CD8-positive, alpha-beta memory T cell (primary cell): Measurements from ENCODE around the gene SMOC1. TPM values are rescaled to one million over a fixed set of nuclear protein-coding genes. Genes with fewer than 3 reads are reported as not detected.

Experiments
- CTCF ChIA-PET: fragments of 350-600 bp; sonication (Branson Sonifier 250); formaldehyde crosslinking; loops from one replicate; lab custom pipeline; 2021; ENCODE audit warnings: antibody characterized with exemption; lab: Charles Lee
- POLR2A ChIA-PET: fragments of 350-600 bp; sonication (Branson Sonifier 250); formaldehyde crosslinking; loops from one replicate; lab custom pipeline; 2021; ENCODE audit warnings: antibody characterized with exemption; lab: Charles Lee
- DNase-seq, 5 donors: peaks; one replicate each; pipeline versions ENCODE4 v3.0.0 to v3.0.0-alpha.2; 2020 to 2022; ENCODE audit warnings: mixed read lengths in 1 of 5
- H3K27ac ChIP-seq: one replicate; pipeline ENCODE4 v1.7.0; 2013; ENCODE audit warnings: low read depth, mild to moderate bottlenecking, low read length, moderate library complexity
- H3K27me3 ChIP-seq: 2 replicates; pipeline ENCODE4 v1.7.0; 2013; ENCODE audit warnings: low read length, mild to moderate bottlenecking; ENCODE audit not compliant: insufficient read depth, poor library complexity, severe bottlenecking
- H3K36me3 ChIP-seq: 2 replicates; pipeline ENCODE4 v1.7.0; 2013; ENCODE audit warnings: mild to moderate bottlenecking, low read length, moderate library complexity; ENCODE audit not compliant: insufficient read depth
- H3K4me1 ChIP-seq: 2 replicates; pipeline ENCODE4 v1.7.0; 2013; ENCODE audit warnings: mild to moderate bottlenecking, low read length, moderate library complexity; ENCODE audit not compliant: insufficient read depth
- H3K4me3 ChIP-seq: 2 replicates; pipeline ENCODE4 v1.7.0; 2013; ENCODE audit warnings: mild to moderate bottlenecking, low read length
- H3K9me3 ChIP-seq: 2 replicates; pipeline ENCODE4 v1.7.0; 2013; ENCODE audit warnings: mild to moderate bottlenecking, low read length
- H3K27ac Mint-ChIP-seq, 8 donors: one replicate each; pipeline ENCODE4 v1.8.0; 2020 to 2021; ENCODE audit warnings: mixed read lengths in 8 of 8, mild to moderate bottlenecking in 6 of 8, inconsistent platforms in 3 of 8, moderate library complexity in 3 of 8
- H3K27me3 Mint-ChIP-seq, 2 donors: one replicate each; pipeline ENCODE4 v1.8.0; 2020 to 2021; ENCODE audit warnings: mixed read lengths in 2 of 2, mild to moderate bottlenecking in 1 of 2, moderate library complexity in 1 of 2
- H3K36me3 Mint-ChIP-seq, 3 donors: one replicate each; pipeline ENCODE4 v1.8.0; 2020 to 2021; ENCODE audit warnings: mixed read lengths in 3 of 3, inconsistent platforms in 1 of 3, mild to moderate bottlenecking in 1 of 3
- H3K4me1 Mint-ChIP-seq, 3 donors: one replicate each; pipeline ENCODE4 v1.8.0; 2020 to 2021; ENCODE audit warnings: mixed read lengths in 3 of 3, inconsistent platforms in 1 of 3, mild to moderate bottlenecking in 1 of 3
- H3K4me3 Mint-ChIP-seq, 7 donors: one replicate each; pipeline ENCODE4 v1.8.0; 2020 to 2021; ENCODE audit warnings: mixed read lengths in 7 of 7, mild to moderate bottlenecking in 6 of 7, moderate library complexity in 4 of 7, inconsistent platforms in 2 of 7
- H3K9me3 Mint-ChIP-seq, 5 donors: one replicate each; pipeline ENCODE4 v1.8.0; 2020 to 2022; ENCODE audit warnings: mixed read lengths in 5 of 5, mild to moderate bottlenecking in 3 of 5, moderate library complexity in 2 of 5, inconsistent platforms in 1 of 5
- polyA plus RNA-seq: library from polyadenylated mRNA; unstranded; fragments of 300-500 nt; fragmentation: Illumina TruSeq; gene quantifications from one replicate; pipeline ENCODE4 v1.2.3, GENCODE V29; 2021
- total RNA-seq, 2 experiments: library from RNA; stranded (reverse); gene quantifications; one replicate each; pipeline ENCODE4 v1.2.3, GENCODE V29; 2021

SMOC1 gene
- total and polyA plus RNA-seq, 3 experiments from 2014 or later, result not detected

DNA sequence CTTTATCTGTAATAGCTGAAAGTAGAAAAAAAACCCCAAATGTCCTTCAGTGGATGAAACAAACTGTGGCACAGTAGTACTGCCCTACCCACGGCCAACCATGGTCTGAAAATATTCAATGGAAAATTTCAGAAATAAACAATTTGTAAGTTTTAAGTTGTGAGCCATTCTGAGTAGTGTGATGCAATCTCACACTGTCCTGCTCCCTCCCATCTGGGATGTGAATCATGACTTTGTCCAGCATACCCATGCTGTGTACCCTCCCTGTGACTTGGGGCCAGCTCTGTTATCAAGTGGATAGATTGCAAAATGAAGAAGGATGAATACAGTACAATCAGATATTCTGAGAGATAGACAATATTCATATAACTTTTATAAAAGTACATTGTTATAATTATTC is 106.2 kb downstream of the SMOC1 start:
- H3K27ac Mint-ChIP-seq, result no peak overlapping the region
- H3K27me3 Mint-ChIP-seq, result peaks cover 5 to 42% of the 10 kb centered on the region in 2 donors
- Histone ChIP-seq H3K4me3 (no peak overlapping the region), H3K27me3 (no peaks in the 10 kb centered on the region), H3K4me1 (no peaks in the 10 kb centered on the region), H3K36me3 (no peaks in the 10 kb centered on the region), H3K27ac (no peak overlapping the region), H3K9me3 (no peaks in the 10 kb centered on the region)
- no peaks in the 10 kb centered on the region for H3K9me3 Mint-ChIP-seq
- CTCF ChIA-PET, result no interaction called here
- no peaks in the 10 kb centered on the region for H3K36me3 Mint-ChIP-seq
- POLR2A ChIA-PET, result no interaction called here
- no peak overlapping the region for H3K4me3 Mint-ChIP-seq
- H3K4me1 Mint-ChIP-seq, result no peaks in the 10 kb centered on the region
- DNase-seq, result no peak

DNA sequence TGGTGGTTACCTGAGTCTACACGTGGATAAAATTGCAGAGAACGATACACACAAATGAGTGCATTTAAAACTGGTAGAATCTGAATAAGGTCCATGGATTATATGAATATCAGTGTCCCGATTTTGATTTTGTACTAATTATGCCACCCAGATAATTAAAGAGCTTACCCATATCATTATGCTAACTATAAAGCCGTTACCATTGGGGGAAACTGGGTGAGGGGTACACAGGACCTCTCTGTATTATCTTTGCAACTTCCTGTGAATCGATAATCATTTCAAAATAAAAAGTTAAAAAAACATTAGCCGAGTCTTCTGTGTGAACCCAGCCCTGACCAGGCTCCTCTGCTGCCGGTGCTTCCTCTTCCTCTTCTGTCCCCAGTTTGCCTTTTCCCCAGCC is 107.1 kb downstream of the SMOC1 start:
- H3K4me1 ChIP-seq, result no peaks in the 10 kb centered on the region
- CTCF ChIA-PET, result no interaction called here

GRCh38 chr14:69987406-69988121 is 108.3 kb downstream of the SMOC1 start:
- H3K27me3 ChIP-seq, result no peaks in the 10 kb centered on the region
- H3K4me1 ChIP-seq, result no peaks in the 10 kb centered on the region
- H3K4me3 Mint-ChIP-seq, result no peak overlapping the region
- no peak overlapping the region for H3K27ac ChIP-seq
- ChIA-PET POLR2A (no interaction called here), CTCF (no interaction called here)
- no peaks in the 10 kb centered on the region for H3K4me1 Mint-ChIP-seq
- H3K27me3 Mint-ChIP-seq, result peaks cover 1 to 31% of the 10 kb centered on the region in 2 donors
- H3K4me3 ChIP-seq, result no peak overlapping the region
- no peaks in the 10 kb centered on the region for H3K36me3 ChIP-seq
- no peak overlapping the region for H3K27ac Mint-ChIP-seq
- no peaks in the 10 kb centered on the region for H3K9me3 ChIP-seq
- no peaks in the 10 kb centered on the region for H3K36me3 Mint-ChIP-seq
- no peaks in the 10 kb centered on the region for H3K9me3 Mint-ChIP-seq
- no peak for DNase-seq

More for the DNA sequence above, 107.1 kb downstream of the SMOC1 start:
- DNase-seq, result no peak
- POLR2A ChIA-PET, result no interaction called here
- no peaks in the 10 kb centered on the region for H3K4me1 Mint-ChIP-seq
- peaks cover 1 to 39% of the 10 kb centered on the region in 2 donors for H3K27me3 Mint-ChIP-seq
- Histone ChIP-seq H3K27me3 (no peaks in the 10 kb centered on the region), H3K27ac (no peak overlapping the region), H3K9me3 (no peaks in the 10 kb centered on the region), H3K4me3 (no peak overlapping the region), H3K36me3 (no peaks in the 10 kb centered on the region)
- H3K4me3 Mint-ChIP-seq, result no peak overlapping the region
- H3K27ac Mint-ChIP-seq, result no peak overlapping the region
- no peaks in the 10 kb centered on the region for H3K9me3 Mint-ChIP-seq
- no peaks in the 10 kb centered on the region for H3K36me3 Mint-ChIP-seq

DNA sequence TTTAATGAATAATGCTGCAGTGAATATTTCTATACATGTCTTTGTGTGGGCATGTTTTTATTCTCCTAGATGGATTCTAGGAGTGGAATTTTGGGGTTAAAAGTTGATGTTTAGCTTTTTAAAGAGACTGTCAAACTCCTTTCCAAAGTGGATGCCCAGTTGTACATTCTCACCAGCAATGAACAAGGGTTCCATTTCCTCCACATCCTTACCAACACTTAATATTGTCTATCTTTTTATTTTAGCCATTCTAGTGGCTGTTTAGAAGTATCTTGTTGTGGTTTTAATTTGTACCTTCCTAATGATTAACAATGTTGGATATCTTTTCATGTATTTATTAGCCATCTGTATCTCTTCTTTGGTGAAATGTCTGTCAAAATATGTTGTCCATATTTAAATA is 109.8 kb downstream of the SMOC1 start:
- CTCF ChIA-PET, result no interaction called here
- Mint-ChIP-seq H3K36me3 (no peaks in the 10 kb centered on the region), H3K9me3 (no peaks in the 10 kb centered on the region), H3K4me3 (no peak overlapping the region), H3K27ac (no peak overlapping the region), H3K4me1 (no peaks in the 10 kb centered on the region), H3K27me3 (peaks cover 4 to 25% of the 10 kb centered on the region in 2 donors)
- no peaks in the 10 kb centered on the region for H3K9me3 ChIP-seq
- no peak overlapping the region for H3K27ac ChIP-seq
- no peaks in the 10 kb centered on the region for H3K27me3 ChIP-seq
- DNase-seq, result no peak
- POLR2A ChIA-PET, result no interaction called here
- H3K36me3 ChIP-seq, result no peaks in the 10 kb centered on the region
- no peaks in the 10 kb centered on the region for H3K4me1 ChIP-seq
- H3K4me3 ChIP-seq, result no peak overlapping the region

GRCh38 chr14:69989622-69990021 is 110.4 kb downstream of the SMOC1 start:
- POLR2A ChIA-PET, result no interaction called here
- no peaks in the 10 kb centered on the region for H3K36me3 Mint-ChIP-seq
- CTCF ChIA-PET, result no interaction called here
- Histone ChIP-seq H3K36me3 (no peaks in the 10 kb centered on the region), H3K4me3 (no peak overlapping the region), H3K4me1 (no peaks in the 10 kb centered on the region), H3K27me3 (no peaks in the 10 kb centered on the region), H3K9me3 (no peaks in the 10 kb centered on the region), H3K27ac (no peak overlapping the region)
- peak overlapping the region in 1 of 8 donors; percentile 10 for H3K27ac Mint-ChIP-seq
- H3K27me3 Mint-ChIP-seq, result peaks cover 4 to 24% of the 10 kb centered on the region in 2 donors
- no peaks in the 10 kb centered on the region for H3K9me3 Mint-ChIP-seq
- H3K4me1 Mint-ChIP-seq, result no peaks in the 10 kb centered on the region
- H3K4me3 Mint-ChIP-seq, result no peak overlapping the region
- no peak for DNase-seq

DNA sequence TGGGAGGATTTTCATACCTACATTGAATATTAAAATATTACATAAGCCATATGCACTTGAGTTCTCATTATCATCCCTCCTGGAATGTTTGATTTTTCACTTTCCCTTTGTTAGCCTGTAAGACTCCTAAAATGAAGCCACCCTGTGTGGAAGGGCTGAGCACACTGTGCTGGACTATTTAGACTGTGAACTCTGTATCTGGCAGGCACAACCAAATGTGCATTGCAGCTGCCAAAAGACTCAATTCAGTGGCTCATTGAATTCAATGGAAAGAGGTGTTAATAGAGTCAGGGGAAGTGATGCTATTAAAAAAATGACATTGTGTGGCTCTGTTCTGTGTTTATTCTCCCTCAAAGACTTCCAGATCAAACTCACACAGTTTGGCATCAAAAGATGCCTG is 111.1 kb downstream of the SMOC1 start:
- Histone ChIP-seq H3K4me1 (no peaks in the 10 kb centered on the region), H3K4me3 (no peak overlapping the region), H3K27ac (no peak overlapping the region), H3K27me3 (no peaks in the 10 kb centered on the region), H3K36me3 (no peaks in the 10 kb centered on the region), H3K9me3 (no peaks in the 10 kb centered on the region)
- DNase-seq, result no peak
- Mint-ChIP-seq H3K27me3 (peaks cover 4 to 26% of the 10 kb centered on the region in 2 donors), H3K4me3 (no peak overlapping the region), H3K4me1 (no peaks in the 10 kb centered on the region), H3K27ac (no peak overlapping the region), H3K9me3 (no peaks in the 10 kb centered on the region), H3K36me3 (no peaks in the 10 kb centered on the region)
- ChIA-PET CTCF (no interaction called here), POLR2A (no interaction called here)

GRCh38 chr14:69991422-69991821 is 112.2 kb downstream of the SMOC1 start:
- H3K9me3 Mint-ChIP-seq, result no peaks in the 10 kb centered on the region
- Histone ChIP-seq H3K4me1 (no peaks in the 10 kb centered on the region), H3K36me3 (no peaks in the 10 kb centered on the region), H3K4me3 (no peak overlapping the region), H3K9me3 (no peaks in the 10 kb centered on the region), H3K27ac (no peak overlapping the region), H3K27me3 (no peaks in the 10 kb centered on the region)
- DNase-seq, result no peak
- H3K4me1 Mint-ChIP-seq, result no peaks in the 10 kb centered on the region
- ChIA-PET POLR2A (no interaction called here), CTCF (no interaction called here)
- no peak overlapping the region for H3K27ac Mint-ChIP-seq
- no peak overlapping the region for H3K4me3 Mint-ChIP-seq
- H3K27me3 Mint-ChIP-seq, result peaks cover 4 to 28% of the 10 kb centered on the region in 2 donors
- H3K36me3 Mint-ChIP-seq, result no peaks in the 10 kb centered on the region

DNA sequence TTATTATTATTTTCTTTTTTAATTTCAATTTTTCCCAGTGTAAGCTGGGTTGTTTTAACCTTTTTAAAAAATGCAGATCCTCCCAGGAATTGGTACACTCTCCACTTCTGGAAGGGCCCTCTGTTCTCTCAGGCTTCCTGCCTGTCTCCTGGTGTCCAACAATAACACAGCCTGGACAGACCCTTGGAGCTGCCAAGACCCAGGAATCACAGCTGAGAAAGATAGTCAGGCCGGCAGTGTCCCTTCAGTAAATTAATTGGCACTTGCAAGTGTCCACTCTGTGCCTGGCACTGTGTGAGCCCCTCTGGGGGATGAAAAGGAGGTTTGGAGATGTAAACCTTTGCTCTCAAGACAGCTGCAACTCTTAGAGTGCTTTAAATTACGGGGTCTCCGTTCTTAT is 113.3 kb downstream of the SMOC1 start:
- Histone ChIP-seq H3K4me1 (no peaks in the 10 kb centered on the region), H3K9me3 (no peaks in the 10 kb centered on the region), H3K4me3 (no peak overlapping the region), H3K27ac (no peak overlapping the region), H3K36me3 (no peaks in the 10 kb centered on the region), H3K27me3 (no peaks in the 10 kb centered on the region)
- ChIA-PET POLR2A (no interaction called here), CTCF (no interaction called here)
- peaks cover 4 to 28% of the 10 kb centered on the region in 2 donors for H3K27me3 Mint-ChIP-seq
- H3K36me3 Mint-ChIP-seq, result no peaks in the 10 kb centered on the region
- no peak overlapping the region for H3K27ac Mint-ChIP-seq
- DNase-seq, result no peak
- no peaks in the 10 kb centered on the region for H3K9me3 Mint-ChIP-seq
- no peaks in the 10 kb centered on the region for H3K4me1 Mint-ChIP-seq
- H3K4me3 Mint-ChIP-seq, result no peak overlapping the region
